B cell (primary cell): Measurements from ENCODE around the gene MRPS9. TPM values are rescaled to one million over a fixed set of nuclear protein-coding genes. Genes with fewer than 3 reads are reported as not detected.

Experiments
- ATAC-seq: fragments of 200-7000 bp; cut with Tn5 transposase; one replicate; pipeline ENCODE4 v1.10.0; 2021; ENCODE audit warnings: low read depth, mild to moderate bottlenecking, moderate number of reproducible peaks, moderate library complexity
- CTCF ChIA-PET: fragments of 350-600 bp; sonication (Branson Sonifier 250); formaldehyde crosslinking; loops from one replicate; lab custom pipeline; 2021; ENCODE audit warnings: antibody characterized with exemption, inconsistent platforms; lab: Charles Lee
- POLR2A ChIA-PET: fragments of 350-600 bp; sonication (Branson Sonifier 250); formaldehyde crosslinking; loops from one replicate; lab custom pipeline; 2021; ENCODE audit warnings: antibody characterized with exemption; lab: Charles Lee
- DNase-seq: peaks from one replicate; pipeline ENCODE4 v3.0.0; 2013
- H2AFZ ChIP-seq: 2 replicates; pipeline ENCODE4 v1.6.1; 2012; ENCODE audit warnings: mild to moderate bottlenecking, low read depth, low read length; ENCODE audit not compliant: insufficient read depth, poor library complexity, severe bottlenecking
- H3K27ac ChIP-seq, 2 donors: 1 replicate in 1 of 2; 2 replicates in 1 of 2; pipeline ENCODE4 v1.5.1; 2012 to 2013; ENCODE audit warnings: low read length in 2 of 2, mild to moderate bottlenecking in 2 of 2, moderate library complexity in 1 of 2
- H3K27me3 ChIP-seq, 4 experiments: fragments of 200-600 bp in 1 of 4; sonication (generic) in 1 of 4; replicated peaks in 1 of 4; 1 replicate in 2 of 4; 2 replicates in 2 of 4; pipeline versions ENCODE4 v1.6.1 to v1.7.0; 2013 to 2016; ENCODE audit warnings: low read length in 3 of 4, mild to moderate bottlenecking in 2 of 4, mixed read lengths in 1 of 4, moderate library complexity in 1 of 4; ENCODE audit not compliant: insufficient read depth in 4 of 4, control insufficient read depth in 3 of 4; ENCODE audit errors: control extremely low read depth in 1 of 4
- H3K36me3 ChIP-seq, 2 experiments: replicated peaks in 1 of 2; 1 replicate in 1 of 2; 2 replicates in 1 of 2; pipeline versions ENCODE4 v1.6.1 to v1.7.1; 2013; ENCODE audit warnings: low read length in 1 of 2; ENCODE audit not compliant: insufficient read depth in 2 of 2, control insufficient read depth in 1 of 2; ENCODE audit errors: control extremely low read depth in 1 of 2, extremely low read depth in 1 of 2
- H3K4me1 ChIP-seq, 2 donors: fragments of 200-600 bp in 1 of 2; sonication (generic) in 1 of 2; 1 replicate in 1 of 2; 2 replicates in 1 of 2; pipeline versions ENCODE4 v1.5.1 to v1.6.1; 2013 to 2017; ENCODE audit warnings: low read length in 2 of 2; ENCODE audit not compliant: control insufficient read depth in 2 of 2, insufficient read depth in 2 of 2
- H3K4me2 ChIP-seq: replicated peaks from 2 replicates; pipeline ENCODE3; 2012; ENCODE audit warnings: mild to moderate bottlenecking, low read depth, low read length; ENCODE audit not compliant: poor library complexity, severe bottlenecking
- H3K4me3 ChIP-seq, 5 experiments: fragments of 200-600 bp in 1 of 5; sonication (generic) in 1 of 5; 1 replicate in 3 of 5; 2 replicates in 2 of 5; pipeline versions ENCODE4 v1.5.1 to v1.7.0; 2011 to 2016; ENCODE audit warnings: low read length in 4 of 5, mild to moderate bottlenecking in 4 of 5, low read depth in 2 of 5, control low read depth in 1 of 5, moderate library complexity in 1 of 5; ENCODE audit not compliant: insufficient read depth in 1 of 5; ENCODE audit errors: control extremely low read depth in 1 of 5, extremely low read depth in 1 of 5
- H3K79me2 ChIP-seq: fragments of 200-600 bp; sonication (generic); one replicate; pipeline ENCODE4 v1.6.0; 2016; ENCODE audit warnings: low read length; ENCODE audit not compliant: control insufficient read depth, insufficient read depth
- H3K9ac ChIP-seq: fragments of 200-600 bp; sonication (generic); 2 replicates; pipeline ENCODE4 v1.6.1; 2017; ENCODE audit warnings: mild to moderate bottlenecking, low read length, moderate library complexity
- H3K9me3 ChIP-seq, 3 donors: one replicate each; pipeline versions ENCODE4 v1.6.1 to v1.7.1; 2013; ENCODE audit warnings: low read length in 2 of 3; ENCODE audit not compliant: control insufficient read depth in 2 of 3, insufficient read depth in 1 of 3; ENCODE audit errors: control extremely low read depth in 1 of 3
- H4K20me1 ChIP-seq: 2 replicates; pipeline ENCODE4 v1.6.0; 2012; ENCODE audit warnings: mild to moderate bottlenecking, low read length; ENCODE audit not compliant: insufficient read depth, control insufficient read depth, poor library complexity, severe bottlenecking
- H3K27ac Mint-ChIP-seq: one replicate; pipeline ENCODE4 v1.8.0; 2021; ENCODE audit warnings: mixed read lengths
- H3K27me3 Mint-ChIP-seq: one replicate; pipeline ENCODE4 v1.8.0; 2021; ENCODE audit warnings: mixed read lengths
- H3K4me1 Mint-ChIP-seq: one replicate; pipeline ENCODE4 v1.8.0; 2021; ENCODE audit warnings: mixed read lengths
- H3K4me3 Mint-ChIP-seq: one replicate; pipeline ENCODE4 v1.8.0; 2021; ENCODE audit warnings: mixed read lengths
- H3K9me3 Mint-ChIP-seq: one replicate; pipeline ENCODE4 v1.8.0; 2022; ENCODE audit warnings: mixed read lengths; ENCODE audit not compliant: insufficient read depth
- CTCF ChIP-seq: fragments of 200-600 bp; IDR thresholded peaks from one replicate; pipeline ENCODE4 v1.8.0; 2022; ENCODE audit warnings: antibody characterized with exemption, mild to moderate bottlenecking
- EZH2 ChIP-seq: IDR thresholded peaks from 2 replicates; pipeline ENCODE4 v1.6.1; 2012; ENCODE audit warnings: borderline replicate concordance, low read depth, mild to moderate bottlenecking, moderate library complexity, low read length; ENCODE audit not compliant: insufficient read depth, poor library complexity, severe bottlenecking
- WGBS: methylation state at CpG from one replicate; pipeline ENCODE4 v1.1.5; 2013; ENCODE audit warnings: missing lambda C conversion rate; ENCODE audit not compliant: insufficient coverage; 5-methylcytosine and 5-hydroxymethylcytosine counted together
- intact Hi-C: fragments of 100-400 bp; cut with micrococcal nuclease; formaldehyde crosslinking; loops from one replicate; pipeline ENCODE4 v1.10.0; 2022
- polyA plus RNA-seq: library from polyadenylated mRNA; depleted of rRNA; stranded (reverse); fragments of >200 nt; gene quantifications from 2 replicates; pipeline ENCODE4 v1.2.3, GENCODE V29; 2012
- total RNA-seq, 2 donors: library from RNA; stranded (reverse); fragments of 120-200 nt in 1 of 2; gene quantifications; 1 replicate in 1 of 2; 2 replicates in 1 of 2; pipeline versions ENCODE4 v1.2.3 to v1.2.4, GENCODE V29; 2013 to 2022

MRPS9 gene
- total and polyA plus RNA-seq, 2 donors (not counting 1 experiment from before 2014, with no cell fraction given): 13.0 to 19.8 TPM

GRCh38 chr2:105143467-105144151 lies 105.7 kb downstream of the MRPS9 start:
- Mint-ChIP-seq H3K4me3 (peak overlapping the region; percentile 94), H3K9me3 (no peaks in the 10 kb centered on the region), H3K27ac (peak overlapping the region; percentile 89), H3K4me1 (peaks cover 30% of the 10 kb centered on the region), H3K27me3 (no peaks in the 10 kb centered on the region)
- H3K36me3 ChIP-seq: no peaks in the 10 kb centered on the region
- peaks cover 0 to 7% (median 0%) of the 10 kb centered on the region in 4 experiments for H3K27me3 ChIP-seq
- 6% methylated on average over 32 of the region's 53 CpGs for WGBS
- DNase-seq: peak; percentile 70
- ATAC-seq: peak; percentile 91
- H3K4me2 ChIP-seq: peak overlapping the region; percentile 82
- H4K20me1 ChIP-seq: no peaks in the 10 kb centered on the region
- peak overlapping the region in 4 of 5 experiments; percentile 48 to 78 (median 68) for H3K4me3 ChIP-seq
- TF ChIP-seq EZH2 (no peak), CTCF (no peak)
- peaks cover 17 to 24% of the 10 kb centered on the region in 2 donors for H3K4me1 ChIP-seq
- peak overlapping the region; percentile 91 for H2AFZ ChIP-seq
- POLR2A ChIA-PET: interaction anchor here (0.5 to 1.0 kb wide), 2 partner anchors 14 to 30 kb away, joined by 3 to 7 read pairs; no protein-coding TSS in a partner anchor
- H3K27ac ChIP-seq: peak overlapping the region; percentile 15 to 27
- intact Hi-C loops: loop anchor here (5.0 kb wide), 2 partner anchors 34 to 106 kb away; partner anchors contain the start of gene MRPS9
- no peaks in the 10 kb centered on the region for H3K9me3 ChIP-seq
- H3K79me2 ChIP-seq: no peaks in the 10 kb centered on the region
- CTCF ChIA-PET: interaction anchor here (0.9 to 5.0 kb wide), 7 partner anchors 24 to 94 kb away, joined by 3 to 32 read pairs (median 4); no protein-coding TSS in a partner anchor
- H3K9ac ChIP-seq: peak overlapping the region; percentile 74
